GM21423 (cell line): ENCODE data around the gene B3GALT6.

Source experiments
- ATAC-seq: cut with Tn5 transposase; IDR thresholded peaks from one replicate; pipeline ENCODE4 v1.9.1; 2021; ENCODE audit warnings: mild to moderate bottlenecking, moderate library complexity; ENCODE audit not compliant: unreplicated experiment

Gene B3GALT6

DNA sequence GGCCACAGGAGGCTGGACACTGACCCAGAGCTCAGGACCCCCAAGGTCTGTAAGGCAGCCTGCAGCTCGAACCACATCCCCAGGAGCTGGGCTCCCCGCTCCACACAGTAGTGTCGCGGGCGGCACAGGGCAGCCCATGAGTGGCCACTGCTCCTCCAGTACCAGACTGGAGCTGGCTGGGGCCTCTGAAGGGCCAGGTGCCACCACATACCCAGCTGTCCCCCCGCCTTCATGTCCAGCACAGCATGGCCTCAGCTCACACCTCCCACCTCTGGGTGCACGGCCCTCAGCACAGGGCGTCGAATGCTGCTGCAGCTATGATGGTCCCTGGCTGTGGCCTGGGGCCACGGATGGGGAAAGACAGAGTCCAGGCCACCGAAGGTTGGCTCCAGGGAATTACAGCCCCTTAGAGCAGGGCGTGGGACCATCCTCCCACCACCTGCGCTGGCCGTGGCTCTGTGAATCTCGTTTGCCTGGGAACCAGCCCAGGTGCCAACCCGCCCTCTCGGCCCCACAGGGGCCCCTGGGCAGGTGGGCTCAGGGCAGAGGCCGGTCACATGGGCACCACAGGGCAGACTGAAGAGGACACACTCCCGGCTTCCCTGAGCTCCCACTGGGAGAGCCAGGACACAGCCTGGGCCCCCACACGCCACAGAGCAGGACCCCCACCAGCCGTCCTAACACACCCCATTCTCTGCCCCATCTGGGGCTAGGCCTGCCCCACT, 16.0 kb upstream of the B3GALT6 start:
- ATAC-seq = no peak

DNA sequence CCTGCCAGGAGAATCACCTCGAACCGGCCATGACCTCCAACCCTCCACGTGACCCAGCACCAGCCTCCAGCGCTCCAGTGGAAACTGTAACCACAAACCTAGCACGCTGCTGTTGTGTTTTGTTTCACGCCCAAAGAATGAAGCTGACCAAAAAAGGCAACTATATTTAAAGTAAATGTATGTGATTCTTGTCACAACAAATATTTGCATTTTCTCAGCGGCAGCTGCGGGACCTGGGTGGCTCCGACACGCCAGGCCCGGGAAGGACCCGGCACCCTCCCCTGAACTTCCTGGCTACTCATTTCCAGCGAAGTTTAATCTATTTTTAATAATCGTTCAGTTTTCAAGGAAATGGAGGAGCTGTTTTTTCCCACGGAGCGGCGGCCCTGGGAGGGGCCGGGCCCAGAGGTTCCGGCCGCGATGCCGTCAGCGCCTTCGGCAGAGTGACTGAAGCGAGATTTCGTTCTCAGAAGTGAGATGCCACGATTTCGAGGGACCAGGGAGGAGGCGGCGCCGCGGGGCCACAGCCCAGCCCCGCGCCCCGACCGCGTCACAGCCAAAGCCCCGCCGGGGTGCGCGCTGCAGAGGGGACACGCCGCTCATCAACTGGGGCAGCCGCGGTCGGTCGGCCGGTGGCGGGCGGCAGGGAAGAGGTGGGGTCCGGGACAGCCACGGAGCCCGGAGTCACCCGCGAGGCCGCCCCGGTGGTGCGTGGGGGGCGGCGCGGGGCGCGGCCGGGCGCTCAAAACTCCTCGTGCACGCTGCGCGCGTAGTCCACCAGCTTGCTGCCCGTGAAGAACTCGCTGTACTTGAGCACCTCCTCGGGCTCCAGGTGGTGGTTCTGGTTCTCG, 15.0 kb upstream of the B3GALT6 start:
- no peak for ATAC-seq

DNA sequence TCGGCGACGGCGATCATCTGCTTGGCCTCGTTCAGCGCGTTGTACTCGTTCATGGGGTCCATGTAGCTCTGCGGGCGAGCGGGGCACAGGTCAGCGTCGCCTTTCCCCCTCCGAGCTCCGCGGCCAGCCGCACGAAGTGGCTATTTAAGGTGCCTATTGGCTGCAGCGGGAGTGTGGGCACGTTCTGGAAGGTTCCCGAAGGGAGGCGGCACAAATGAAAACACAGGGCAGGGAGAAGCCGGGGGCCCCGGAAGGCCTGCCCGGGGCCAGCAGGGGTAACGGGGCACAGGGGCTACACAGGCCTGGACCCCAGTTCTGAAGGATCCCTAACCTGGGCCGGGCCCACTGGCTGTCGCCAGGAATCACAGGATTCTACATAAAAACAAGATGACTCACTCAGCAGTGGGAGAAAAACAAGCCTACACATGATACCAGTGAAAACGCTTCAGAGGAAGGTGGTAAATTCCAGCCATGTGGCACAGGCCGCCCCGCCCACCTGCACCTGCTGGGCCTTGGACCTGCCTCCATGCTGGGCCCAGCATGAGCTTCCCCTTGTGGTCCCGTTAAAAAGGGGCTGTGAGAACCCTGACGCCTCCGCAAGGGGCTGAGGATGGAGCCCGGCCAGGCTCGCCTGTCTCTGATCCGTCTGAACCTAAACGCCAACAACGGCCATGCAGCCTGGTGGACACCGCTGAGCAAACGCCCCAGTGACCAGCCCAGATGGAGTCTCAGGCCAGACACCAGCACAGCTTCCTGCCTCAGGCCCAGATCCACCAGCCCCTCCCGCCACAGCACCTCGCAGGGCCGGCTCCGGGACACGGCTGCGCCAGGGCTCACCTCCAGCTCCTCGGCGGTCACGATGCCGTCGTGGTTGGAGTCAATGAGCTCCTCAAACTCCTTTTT, 14.2 kb upstream of the B3GALT6 start:
- no peak for ATAC-seq

DNA sequence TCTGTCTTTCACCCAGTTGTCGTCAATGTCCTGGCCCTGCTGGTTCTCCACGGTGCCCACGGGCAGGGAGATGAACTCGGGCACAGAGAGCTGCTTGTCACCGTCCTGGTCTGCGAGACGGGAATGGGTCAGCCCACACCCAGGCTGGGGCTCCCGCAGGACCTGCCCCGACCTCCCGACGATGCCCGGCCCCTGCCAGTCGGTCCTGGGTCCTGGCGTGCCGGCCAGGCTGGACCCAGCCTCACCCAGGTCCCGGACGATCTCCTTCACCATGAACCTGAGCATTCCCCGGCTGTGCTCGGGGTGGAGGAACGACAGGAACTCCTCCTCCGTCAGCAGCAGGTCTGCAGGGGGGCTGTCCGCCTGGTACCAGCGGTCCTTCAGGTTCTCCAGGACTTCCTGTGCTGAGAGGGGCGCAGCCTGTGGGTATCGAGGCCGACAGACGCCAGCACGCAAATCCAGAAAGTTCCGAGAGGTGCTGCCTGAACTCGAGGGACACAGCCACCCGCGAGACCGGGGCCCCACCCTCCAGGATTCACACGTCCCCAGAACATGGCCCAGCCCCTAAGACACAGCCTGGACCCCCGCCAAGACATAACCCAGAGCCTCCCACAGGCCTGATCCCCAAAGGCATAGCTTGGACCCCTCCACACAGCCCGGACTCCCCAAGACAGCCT, 13.4 kb upstream of the B3GALT6 start:
- ATAC-seq = no peak

DNA sequence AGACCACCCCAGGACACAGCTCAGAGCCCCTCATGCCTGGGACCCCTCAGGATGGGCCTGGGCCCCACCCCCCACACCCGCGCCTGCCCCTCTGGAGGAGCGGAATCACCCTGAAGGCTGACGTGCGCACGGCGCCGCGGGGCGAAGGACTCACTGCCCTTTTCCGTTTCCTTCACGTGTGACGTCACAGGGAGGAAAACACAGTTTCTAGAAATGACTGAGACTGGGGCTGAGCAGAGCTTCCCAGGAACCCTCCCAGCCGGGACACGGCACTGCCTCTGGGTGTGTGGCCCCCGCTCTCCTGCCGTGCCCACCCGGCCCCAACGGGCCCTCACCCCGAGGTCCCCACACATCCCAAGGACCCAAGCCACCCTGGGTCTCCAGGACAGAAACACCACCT, 12.7 kb upstream of the B3GALT6 start:
- ATAC-seq = no peak

DNA sequence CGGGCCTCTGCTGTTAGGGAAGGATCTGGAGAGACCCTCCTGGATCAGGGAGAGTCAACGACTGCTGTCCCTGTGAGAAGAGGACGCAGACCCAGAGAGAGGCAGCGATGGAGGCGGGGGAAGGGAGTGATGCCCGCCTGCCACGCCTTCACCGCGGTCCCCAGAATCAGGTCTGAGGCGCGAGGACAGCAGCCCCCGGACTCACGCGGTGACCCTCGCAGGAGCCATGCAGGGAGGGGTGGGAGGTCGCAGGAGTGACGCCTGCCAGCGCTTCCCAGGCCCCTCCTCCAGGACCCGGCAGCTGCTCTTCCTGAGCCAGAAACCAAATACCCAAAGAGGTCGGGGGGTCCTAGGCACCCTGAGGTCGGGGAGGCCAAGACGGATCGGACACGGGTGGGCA, 11.8 kb upstream of the B3GALT6 start:
- no peak for ATAC-seq

DNA sequence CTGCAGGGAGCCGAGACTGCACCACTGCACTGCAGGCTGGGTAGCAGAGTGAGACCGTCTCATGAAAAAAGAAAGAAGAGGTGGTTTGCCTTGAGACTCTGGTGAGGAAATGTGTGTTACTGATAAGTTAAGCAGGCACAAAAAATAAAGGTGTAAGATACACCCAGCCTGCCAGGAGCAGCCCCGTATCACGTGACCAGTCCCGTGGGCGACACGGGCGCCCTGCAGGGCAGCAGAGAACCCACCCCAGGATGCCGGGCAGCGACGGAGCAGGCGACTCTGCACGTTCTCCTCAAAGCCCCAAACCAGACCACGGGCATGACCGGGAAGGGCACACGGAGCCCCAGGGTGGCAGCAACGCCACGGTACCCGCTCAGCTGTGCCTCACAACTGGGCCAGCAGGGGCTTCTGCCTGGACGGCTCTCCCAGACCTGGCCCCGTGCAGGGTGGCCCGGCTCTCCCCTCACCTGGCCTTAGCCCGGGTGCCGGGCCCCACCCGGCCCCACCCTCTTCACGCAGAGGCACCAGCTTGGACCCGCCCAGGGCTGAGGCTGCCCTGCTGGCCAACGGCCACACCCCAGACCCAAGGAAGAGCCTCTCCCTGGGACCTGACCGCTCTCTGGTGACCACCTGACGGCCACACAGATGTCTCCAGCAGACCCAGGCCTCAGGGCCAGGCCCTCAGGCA, 10.0 kb upstream of the B3GALT6 start:
- ATAC-seq = no peak

DNA sequence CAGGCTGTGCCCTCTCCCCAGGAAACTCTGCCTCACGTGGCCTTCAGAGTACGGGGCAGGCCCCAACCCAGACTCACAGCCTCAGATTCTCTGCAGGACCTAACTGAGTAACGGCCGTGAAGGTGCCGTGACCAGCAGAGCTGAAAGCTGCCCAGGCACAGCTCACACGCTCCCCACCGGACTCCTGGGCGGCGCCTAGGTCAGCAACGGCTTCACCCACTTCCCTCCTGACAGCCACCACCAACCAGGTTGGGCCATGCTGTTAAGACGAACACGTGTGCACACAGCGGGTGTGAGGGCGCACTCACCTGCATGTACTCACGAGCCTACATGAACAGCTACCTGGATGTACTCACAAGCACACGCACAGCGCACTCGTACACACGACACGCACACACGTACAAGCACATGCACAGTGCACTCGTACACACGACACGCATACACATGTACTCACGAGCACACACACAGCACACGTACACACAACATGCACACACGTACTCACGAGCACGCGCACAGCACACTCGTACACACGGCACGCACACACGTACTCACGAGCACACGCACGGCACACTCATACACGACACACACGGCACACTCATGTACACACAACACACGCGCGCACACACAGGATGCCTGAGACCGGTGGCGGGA, 9.3 kb upstream of the B3GALT6 start:
- no peak for ATAC-seq

DNA sequence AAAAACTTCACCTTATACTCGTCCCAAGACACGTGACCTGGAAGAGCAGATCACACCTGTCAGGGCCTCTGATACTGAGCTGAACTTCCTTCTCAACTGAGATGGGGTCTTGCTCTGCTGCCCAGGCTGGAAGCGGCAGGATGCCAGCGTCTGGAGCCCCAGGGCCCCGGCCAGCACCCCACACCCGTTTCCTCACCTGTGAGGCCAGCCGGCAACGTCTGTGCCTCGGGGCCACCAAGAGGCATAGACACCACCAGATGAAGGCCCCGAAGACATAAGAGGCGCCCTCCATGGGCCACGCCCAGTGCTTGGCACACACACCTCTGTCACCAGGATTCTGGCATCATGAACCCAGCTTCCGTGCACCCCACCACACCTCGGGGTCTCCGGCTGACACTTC, 8.7 kb upstream of the B3GALT6 start:
- ATAC-seq = no peak

DNA sequence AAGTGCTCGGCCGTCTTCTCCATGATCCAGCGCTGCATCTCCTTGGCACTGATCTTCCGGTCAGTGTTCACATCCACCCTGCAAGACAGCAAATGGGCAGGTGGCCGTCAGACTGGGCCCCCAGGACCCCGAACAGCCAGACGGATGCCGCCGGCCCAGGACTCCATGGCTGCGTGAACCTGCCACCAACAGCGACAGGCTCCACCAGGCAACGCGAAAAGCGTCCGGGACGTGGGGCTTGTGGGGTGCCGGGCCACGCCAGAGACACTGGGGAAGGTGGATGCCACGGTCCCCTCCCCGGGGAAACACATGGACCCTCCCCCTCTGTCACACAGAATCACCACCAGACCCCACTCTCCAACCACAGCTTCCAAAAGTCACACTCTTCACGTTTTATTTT, 8.1 kb upstream of the B3GALT6 start:
- ATAC-seq = no peak

DNA sequence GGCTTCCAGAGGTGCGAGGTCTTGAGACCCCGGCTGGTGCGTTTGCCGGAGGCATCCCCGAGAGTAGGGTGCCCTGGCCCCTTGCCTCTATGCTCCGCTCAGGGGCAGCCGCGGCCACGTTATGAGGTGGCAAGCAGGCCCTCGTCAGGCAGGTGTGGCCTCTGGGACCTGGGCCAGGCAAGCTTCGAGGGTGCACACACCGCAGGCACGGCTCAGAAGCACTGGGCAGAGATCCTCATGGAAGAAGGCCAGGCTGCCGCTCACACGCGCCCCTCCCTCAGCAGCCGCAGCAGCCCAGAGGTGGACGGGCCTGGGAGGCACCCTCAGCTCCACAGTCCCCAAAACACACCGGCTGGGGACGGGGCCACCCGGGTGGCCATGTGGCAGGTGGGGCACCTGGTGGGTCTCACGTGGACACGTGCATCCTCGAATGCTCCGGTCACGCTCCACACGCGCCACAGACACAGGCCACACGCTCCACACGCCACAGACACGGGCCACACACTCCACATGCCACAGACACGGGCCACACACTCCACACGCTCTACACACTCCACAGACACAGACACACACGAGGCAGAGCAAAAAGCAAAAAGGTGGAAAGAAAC, 6.7 kb upstream of the B3GALT6 start:
- ATAC-seq = no peak

DNA sequence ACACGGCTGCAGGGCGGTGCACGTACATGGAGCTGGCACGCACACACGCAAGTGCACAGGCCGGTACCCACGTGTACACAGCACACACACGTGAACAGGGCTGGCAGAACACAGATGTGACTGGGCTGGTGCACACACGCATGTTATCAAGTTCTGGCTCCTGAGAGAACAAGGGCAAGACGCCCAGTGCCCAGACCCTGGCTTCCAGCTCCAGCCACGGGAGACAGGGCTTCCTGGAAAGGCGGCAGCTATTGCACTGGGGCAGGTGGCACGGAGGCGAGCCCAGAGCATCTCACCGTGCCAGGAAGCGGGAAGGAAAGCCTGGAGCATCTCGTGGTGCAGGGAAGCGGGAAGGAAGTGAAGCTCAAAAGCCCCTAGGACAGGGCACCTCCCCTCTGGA, 6.1 kb upstream of the B3GALT6 start:
- no peak for ATAC-seq

DNA sequence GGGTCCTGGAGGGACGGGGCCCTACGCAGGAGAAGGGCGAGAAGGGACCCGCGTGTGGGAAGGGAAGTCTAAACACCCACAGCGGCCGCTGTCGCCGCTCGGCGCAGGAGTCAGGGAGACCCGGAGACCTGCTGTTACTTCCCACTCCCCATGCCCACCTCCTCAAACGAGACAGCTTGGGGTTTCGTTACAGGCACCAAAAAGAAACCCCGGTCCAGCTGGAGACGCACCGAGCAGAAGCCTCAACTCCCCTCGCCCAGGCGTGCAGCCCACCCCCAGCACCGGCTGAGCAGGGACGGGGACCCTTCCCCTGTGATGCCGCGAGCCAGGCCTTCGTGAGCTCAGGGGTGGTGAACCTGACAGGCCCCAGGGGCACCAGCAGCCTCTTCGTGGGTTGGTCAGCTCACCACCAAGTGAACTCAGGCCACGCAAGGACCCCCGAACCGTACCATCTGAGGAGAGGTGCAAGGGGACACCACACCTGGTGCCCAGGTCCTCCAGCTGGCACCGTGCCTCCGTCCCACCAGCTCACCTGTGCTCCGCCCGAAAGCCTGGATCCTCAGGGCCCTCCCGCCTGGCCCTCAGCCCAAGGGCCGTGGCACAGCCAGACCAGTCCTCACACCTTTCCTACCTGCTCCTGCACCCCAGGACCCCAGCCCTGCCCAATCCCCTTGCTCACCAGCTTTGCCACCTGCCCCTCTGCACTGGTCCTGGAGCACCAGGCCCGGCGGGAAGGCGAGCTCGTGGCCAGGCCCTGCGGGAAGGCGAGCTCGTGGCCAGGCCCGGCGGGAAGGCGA, 5.3 kb upstream of the B3GALT6 start:
- ATAC-seq = no peak

DNA sequence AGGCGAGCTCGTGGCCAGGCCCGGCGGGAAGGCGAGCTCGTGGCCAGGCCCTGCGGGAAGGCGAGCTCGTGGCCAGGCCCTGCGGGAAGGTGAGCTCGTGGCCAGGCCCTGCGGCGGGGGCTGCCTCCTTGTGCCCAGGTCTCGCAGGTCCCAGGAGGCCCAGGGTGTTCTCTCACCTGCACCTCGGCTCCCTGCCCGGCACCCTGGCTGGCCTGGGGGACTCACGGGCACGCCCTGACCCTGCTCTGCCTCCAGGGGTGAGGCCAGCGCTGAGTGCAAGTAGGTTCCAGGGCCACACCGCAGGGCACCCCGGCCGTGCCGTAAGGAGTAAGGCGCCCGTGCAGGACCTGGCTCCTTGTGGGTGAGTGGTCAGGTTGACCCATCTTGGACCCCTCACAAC, 4.7 kb upstream of the B3GALT6 start:
- no peak for ATAC-seq

DNA sequence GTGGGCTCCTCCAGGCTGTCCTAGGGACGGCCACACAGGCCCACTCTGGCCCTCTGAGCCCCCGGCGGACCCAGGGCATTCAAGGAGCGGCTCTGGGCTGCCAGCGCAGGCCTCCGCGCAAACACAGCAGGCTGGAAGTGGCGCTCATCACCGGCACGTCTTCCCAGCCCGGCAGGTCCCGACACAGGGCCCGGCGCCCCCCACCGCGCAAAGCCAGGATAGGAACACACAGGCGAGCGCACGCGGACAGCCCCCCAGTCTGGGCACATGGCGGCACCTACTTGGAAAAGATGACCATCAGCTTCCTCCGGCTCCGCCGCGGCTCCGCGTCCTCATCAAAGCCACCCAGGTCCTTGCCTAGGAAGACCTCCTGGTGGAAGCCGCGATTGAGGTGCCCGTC, 3.9 kb upstream of the B3GALT6 start:
- ATAC-seq = no peak

DNA sequence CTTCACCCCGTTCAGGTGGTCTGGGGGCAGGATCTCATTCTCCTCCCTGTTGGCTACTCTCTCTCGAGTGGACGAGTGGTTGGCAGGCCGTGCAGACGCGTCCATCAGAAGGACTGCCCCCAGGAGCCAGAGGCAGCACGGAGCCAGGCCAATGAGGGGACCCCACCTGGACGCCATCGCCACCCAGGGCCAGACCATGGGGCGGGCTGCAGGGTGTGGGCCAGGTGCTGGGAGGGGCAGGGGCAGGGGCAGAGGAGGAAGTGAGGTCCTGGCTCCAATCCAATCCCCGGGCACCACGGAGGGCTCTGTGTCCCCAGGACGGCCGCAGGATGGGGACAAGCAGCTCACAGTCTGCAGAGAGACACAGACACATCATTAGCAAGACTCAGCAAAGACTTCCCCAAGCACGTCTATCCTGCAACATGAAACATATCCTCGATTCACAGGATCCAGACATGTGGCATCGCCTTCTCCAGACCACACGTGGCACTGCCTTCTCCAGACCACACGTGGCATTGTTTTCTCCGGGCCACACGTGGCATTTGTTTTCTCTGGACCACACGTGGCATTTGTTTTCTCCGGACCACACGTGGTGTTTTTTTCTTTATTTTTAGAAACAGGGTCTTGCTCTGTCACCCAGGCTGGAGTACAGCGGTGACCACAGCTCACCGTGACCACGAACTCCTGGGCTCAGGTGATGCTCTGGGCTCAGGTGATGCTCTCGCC, 3.3 kb upstream of the B3GALT6 start:
- ATAC-seq = no peak

DNA sequence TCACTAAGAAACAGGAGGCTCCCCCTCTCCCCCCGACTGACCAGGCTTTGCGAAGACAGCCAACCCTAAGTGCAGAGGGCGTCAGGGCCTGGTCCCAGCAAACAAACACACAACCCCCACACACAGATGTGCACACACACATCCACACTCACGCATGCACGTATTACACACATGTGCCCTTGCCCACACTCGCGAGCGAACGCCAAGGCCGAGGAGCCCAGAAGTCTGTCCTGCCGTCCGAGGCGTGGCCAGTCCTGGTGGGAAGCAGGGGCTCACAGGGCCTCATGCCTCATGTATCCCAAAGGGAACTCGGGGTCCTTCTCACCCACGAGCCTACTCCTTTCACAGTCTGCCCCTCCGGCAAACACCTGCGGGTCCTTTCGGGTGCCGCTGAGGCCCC, 2.3 kb upstream of the B3GALT6 start:
- no peak for ATAC-seq
